M059J (cell line): Measurements from ENCODE around the gene HERC3. TPM values are rescaled to one million over a fixed set of nuclear protein-coding genes. Genes with fewer than 3 reads are reported as not detected.

Experiments used
- DNase-seq: peaks from one replicate; pipeline ENCODE4 v3.0.0-alpha.2; 2012; ENCODE audit warnings: low read depth
- total RNA-seq: library from RNA; depleted of rRNA; stranded (reverse); fragments of >200 nt; shearing (Covaris generic); gene quantifications from 2 replicates; pipeline ENCODE4 v1.2.3, GENCODE V29; 2014

The HERC3 gene
- total RNA-seq, 1 experiment from 2014 or later = 8.6 TPM

- DNase-seq = peak; percentile 51
Observed at GRCh38 chr4:88660446-88661294, 68.4 kb downstream of the HERC3 start.

DNA sequence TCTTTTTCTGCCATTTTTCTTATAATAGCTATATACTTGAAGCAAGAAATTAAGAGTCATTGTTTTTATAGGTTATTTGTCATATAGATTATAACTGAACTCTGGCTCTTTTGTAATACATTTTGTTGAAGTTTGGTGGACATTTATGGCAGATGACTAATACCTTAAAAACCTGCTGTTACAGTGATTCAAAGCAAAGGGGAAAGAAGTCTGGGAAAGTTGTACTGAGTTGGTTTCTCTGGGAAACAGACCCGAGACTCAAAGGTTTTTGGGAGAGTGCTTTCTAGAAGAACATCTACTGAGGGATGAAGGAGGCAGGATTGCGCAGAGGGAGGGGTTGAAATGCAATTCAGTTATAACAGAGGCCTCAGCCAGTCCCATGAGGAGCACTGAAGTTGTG lies 69.5 kb downstream of the HERC3 start:
- peak; percentile 74 for DNase-seq

- no peak for DNase-seq
Observed at GRCh38 chr4:88672987-88673386, 80.7 kb downstream of the HERC3 start.

- no peak for DNase-seq
Observed at GRCh38 chr4:88673886-88674285, 81.6 kb downstream of the HERC3 start.

- DNase-seq = peak; percentile 25
Observed at GRCh38 chr4:88674565-88674964, 82.3 kb downstream of the HERC3 start.

GRCh38 chr4:88674979-88675378 lies 82.7 kb downstream of the HERC3 start:
- DNase-seq = peak; percentile 46

- DNase-seq = no peak
Observed at GRCh38 chr4:88675543-88675942, 83.3 kb downstream of the HERC3 start.

DNA sequence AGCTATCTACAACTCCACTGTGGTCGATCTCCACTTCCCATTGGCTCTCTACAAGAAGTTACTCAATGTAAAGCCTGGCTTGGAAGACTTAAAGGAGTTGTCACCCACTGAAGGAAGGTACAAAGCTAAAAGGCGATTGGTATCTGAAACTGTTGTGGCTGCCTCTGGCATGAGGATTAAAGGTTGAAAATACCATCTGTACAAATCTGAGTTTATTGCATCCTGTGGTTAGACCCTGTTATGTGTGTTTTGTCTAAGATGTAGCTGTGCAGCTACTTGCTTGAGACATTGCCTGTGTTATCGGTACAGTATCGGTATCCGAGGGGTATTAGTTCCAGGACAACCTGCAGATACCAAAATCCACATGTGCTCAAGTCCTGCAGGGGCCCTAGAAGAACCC lies 88.9 kb downstream of the HERC3 start:
- no peak for DNase-seq

- peak; percentile 35 for DNase-seq
Observed at GRCh38 chr4:88690355-88690754, 98.1 kb downstream of the HERC3 start.

- DNase-seq = no peak
Observed at GRCh38 chr4:88693792-88694191, 101.5 kb downstream of the HERC3 start.

DNA sequence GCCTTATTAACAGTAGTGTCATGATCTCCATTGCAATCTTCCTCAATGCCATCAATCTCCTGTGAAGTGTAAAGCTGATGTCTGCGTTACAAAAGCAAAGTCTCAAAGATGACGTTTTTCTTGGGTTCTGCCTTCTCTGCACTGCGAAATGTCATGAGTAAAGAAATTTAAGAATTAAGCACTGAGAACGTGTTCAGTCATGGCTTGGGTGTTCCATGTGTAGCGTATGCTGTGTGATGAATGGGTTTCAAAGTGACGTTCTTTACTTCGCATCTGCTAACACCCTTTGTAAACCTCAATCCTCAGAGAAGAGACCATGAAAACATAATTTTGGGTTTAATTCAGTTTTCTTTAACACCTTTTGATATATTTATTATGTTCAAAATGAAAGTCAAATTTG lies 104.3 kb downstream of the HERC3 start:
- no peak for DNase-seq

- DNase-seq = peak; percentile 28
Observed at GRCh38 chr4:88697141-88697540, 104.9 kb downstream of the HERC3 start.

DNA sequence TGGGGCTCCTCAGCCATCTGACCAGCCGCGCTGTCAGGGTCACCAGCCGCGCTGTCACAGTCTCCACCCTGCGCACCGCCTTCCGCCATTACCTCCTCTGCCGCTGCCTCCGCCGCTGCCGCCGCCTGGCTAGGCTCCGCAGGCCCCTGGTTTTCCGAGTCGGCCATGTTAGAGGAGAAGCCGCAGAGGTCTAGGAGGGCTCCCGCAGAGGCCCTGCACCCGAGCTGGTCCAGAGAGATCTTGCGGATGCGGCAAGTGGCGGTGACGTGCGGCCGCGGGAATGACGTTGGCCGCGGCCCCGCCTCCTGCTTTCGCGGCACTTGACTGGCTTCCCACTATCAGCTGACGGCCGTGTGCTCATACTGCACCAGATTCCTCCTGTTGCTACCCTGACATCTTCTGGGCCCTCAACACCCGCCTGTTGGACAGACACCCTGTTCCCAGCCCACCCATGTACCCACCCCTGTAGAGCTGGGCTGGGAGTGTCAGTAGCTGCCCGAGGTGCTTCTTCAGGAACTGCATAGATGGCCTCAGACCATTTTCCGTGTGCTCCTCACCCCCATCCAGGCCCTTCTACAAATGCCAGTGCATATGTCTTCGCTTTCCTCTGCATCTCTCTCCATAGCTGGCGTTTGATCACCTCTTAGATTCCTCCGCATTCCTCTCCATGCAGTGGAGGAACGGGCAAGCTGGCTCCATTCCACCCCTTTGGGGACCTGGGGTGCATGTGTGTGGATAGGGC lies 105.5 kb downstream of the HERC3 start, which contains the start of gene NAP1L5:
TSS of gene NAP1L5 (minus strand) at position 242 of the 742 bp plus-strand sequence. CDS start at position 167, 75 bp downstream.
- peak; percentile 72 for DNase-seq

GRCh38 chr4:88698519-88698918 lies 106.2 kb downstream of the HERC3 start:
- no peak for DNase-seq

- no peak for DNase-seq
Observed at GRCh38 chr4:88702782-88703181, 110.5 kb downstream of the HERC3 start.

DNA sequence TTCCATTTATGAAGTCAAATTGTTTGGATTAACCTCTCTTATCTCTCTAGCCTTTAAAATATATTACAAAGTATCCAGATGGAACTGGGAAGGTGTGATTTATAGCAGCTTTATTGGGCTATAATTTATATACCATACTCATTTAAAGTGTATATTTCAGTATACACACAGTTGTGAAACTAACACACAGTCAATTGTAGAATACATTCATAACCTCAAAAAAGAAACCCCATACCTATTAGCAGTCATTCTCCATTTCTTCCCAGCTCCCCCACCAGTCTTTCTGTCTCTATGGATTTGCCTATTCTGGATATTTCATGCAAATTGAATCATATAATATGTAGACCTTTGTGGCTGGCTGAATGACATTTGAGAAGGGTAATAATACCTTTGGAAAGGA lies 112.9 kb downstream of the HERC3 start:
- DNase-seq = no peak

DNA sequence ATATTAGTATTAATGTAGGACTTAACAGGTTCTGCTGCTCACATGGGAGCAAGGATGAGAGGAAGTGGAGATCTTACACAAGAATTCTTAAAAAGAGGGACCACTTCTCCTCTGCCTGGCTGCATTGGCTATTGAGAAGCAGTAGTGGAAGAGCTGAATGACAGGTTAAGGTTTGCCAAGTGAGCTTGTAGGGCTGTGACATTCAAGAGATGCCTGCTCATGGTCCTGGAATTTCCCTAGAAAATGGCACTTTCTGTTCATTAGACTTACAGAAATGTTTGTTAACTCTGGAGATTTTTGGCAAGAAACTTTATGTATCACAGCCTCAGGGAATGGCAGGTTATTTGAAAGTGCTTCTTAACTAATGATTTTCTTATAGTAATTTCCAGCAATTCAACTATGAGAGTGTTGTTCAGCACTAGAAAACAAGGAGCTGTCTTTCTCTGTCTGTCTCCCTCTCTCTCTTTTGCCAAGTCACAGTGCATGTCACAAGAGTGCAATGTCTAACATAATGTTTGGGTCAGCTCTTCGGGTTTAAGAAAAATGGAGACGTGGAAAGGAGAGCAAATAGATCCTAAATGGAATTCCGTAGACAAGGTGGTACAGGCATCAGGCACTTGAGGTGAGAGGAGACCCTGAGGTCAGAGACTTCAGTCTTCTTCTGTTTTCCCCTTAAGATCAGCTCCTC lies 113.7 kb downstream of the HERC3 start:
- DNase-seq = peak; percentile 59

- DNase-seq = peak; percentile 26
Observed at GRCh38 chr4:88706574-88706973, 114.3 kb downstream of the HERC3 start.

DNA sequence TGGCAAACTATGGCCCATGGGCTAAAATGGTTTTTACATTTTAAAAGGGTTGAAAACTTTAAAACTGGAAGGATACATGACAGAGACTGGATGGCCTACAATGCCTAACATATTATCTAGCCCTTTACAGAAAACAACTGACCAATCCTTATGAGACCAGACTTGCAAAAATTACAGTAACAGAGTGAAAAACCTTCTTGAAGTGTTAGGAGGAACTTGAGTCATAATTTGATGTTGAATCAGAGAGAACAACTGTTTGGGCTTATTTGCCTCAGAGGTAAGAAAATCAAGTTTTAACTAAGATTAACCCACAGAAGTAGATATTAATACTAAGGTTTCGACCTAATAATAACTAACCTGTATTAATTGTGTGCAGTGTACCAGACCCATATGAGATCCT lies 117.7 kb downstream of the HERC3 start:
- DNase-seq = no peak

DNA sequence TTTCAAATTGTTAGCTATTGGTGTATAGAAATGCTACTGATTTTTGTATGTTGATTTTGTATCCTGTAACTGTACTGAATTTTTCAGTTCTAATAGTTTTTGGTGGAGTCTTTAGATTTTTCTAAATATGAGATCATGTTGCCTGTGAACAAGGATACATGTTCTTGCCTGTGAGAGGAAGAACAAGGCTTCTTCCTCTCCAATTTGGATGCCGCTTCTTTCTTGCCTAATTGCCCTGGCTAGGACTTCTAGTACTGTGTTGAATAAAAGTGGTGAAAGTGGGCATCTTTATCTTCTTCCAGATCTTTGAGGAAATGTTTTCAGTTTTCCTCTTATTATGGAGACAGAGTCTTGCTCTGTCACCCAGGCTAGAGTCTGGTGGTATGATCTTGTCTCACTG lies 121.5 kb downstream of the HERC3 start:
- DNase-seq = no peak

DNA sequence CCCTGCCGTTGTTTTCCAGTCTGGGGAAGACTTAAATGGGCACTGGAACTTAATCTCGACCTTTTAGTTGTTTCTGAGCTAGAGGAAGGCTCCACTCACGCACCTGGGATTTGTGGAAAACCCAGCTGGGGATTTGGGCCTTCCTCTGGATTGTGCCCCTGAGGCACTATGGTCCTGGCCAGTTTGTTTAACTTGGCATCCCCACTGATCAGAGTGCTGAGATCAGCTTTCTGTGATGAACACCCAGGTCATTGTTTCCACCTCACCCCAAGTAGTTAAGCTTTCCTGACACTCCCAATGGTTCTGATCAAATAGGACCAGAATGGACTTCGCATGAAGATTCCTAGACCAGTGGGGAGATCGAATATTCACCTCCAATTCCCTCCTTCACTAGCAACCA lies 125.8 kb downstream of the HERC3 start:
- DNase-seq = no peak

DNA sequence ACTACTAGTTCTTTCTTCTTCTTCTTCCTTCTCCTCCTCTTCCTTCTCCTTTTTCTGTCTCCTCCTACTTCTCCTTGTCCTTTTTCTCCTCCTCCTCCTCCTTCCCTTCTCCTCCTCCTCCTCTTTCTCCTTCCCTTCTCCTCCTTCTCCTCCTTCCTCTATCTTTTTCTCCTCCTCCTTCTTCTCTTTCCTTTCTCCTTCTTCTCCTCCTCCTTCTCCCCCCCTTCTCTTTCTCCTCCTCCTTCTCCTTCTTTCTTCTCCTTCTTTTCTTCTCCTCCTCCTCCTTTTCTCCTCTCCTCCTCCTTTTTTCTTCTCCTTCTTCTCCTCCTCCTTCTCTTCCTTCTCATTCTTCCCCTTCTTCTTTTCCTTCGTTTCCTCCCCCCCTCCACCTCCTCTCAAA lies 127.1 kb downstream of the HERC3 start:
- no peak for DNase-seq
